GM19372 (cell line): ENCODE data around the gene ACVRL1.

Experiments used
- ATAC-seq: cut with Tn5 transposase; IDR thresholded peaks from one replicate; pipeline ENCODE4 v1.9.1; 2021; ENCODE audit warnings: mild to moderate bottlenecking, low read depth, moderate library complexity; ENCODE audit not compliant: unreplicated experiment

ACVRL1 gene

GRCh38 chr12:51954561-51955361 is 47.5 kb downstream of the ACVRL1 start:
- no peak for ATAC-seq

DNA sequence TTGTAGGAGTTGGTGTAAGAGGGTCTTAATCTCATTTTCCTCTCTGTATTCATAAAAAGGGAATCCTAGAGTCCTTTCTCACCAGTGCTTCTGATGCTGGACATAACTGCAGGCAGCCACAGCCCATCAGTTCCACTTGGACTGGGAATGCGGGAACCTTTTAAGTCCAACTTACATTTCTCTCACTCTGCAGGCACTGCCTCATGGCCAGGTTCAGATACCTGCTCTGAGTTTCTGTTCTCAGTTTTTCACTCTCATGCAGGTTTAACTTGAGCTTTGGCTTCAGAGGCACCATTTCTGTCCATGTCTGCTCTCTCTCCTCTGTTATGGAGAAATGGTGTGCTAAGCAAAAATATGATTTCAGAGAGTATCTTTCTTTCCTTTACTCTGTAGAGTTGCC is 48.4 kb downstream of the ACVRL1 start:
- ATAC-seq, result no peak

DNA sequence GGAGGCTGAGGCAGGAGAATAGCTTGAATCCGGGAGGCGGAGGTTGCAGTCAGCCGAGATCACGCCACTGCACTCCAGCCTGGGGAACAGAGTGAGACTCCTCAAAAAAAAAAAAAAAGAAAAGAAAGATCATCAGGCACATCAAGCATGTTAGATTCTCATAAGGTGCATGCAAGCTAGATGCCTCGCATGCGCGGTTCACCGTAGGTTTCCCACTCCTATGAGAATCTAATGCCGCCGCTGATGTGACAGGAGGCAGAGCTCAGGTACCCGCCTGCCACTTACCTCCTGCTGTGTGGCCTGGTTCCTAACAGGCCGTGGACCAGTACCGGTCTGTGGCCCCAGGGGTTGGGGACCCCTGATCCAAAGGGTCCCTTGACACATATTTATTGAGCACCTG is 51.2 kb downstream of the ACVRL1 start:
- ATAC-seq, result no peak

GRCh38 chr12:51959211-51959610 is 51.9 kb downstream of the ACVRL1 start:
- ATAC-seq, result no peak

GRCh38 chr12:51959921-51960320 is 52.6 kb downstream of the ACVRL1 start:
- no peak for ATAC-seq

DNA sequence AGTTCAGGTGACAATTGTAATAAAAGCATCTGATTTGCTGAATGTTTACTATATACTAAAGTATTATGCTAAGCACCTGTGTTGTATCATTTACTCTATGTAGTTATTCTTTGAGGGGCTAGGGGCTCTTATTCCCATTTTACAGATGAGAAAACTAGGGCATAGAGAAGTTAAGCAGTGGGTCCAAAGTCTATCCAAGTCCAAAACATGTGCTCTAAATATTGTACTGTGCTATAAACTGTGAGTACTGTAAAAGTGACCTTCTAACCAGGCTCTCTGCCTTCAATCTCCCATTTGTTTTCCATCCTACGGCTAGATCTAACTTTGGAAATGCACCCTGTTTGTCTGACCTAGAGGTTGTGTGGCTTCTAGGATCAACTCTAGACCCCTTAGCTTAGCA is 53.2 kb downstream of the ACVRL1 start:
- no peak for ATAC-seq

DNA sequence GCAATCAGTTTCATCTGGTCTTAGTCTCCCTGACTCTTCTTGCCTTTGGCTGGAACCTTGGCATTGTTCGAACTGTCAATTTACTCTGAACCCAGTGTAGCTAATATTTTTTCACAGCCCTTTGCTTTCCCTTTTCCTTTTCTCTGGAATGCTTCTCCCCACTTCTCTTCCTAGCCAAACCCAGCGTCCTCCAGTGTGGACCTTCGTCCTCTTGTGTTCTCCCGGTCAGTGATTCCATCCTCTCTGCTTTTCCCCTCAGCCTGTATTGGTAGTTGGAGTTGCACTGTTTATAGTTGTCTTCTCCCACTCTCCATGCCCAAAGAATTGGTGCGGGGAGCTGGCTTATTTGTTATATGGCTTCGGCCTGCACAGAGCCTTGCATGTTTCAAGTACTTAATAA is 53.6 kb downstream of the ACVRL1 start:
- no peak for ATAC-seq

- ATAC-seq, result no peak
Measured at GRCh38 chr12:51961834-51962233, 54.5 kb downstream of the ACVRL1 start.

- ATAC-seq, result no peak
Measured at GRCh38 chr12:51962737-51963136, 55.4 kb downstream of the ACVRL1 start.

GRCh38 chr12:51963477-51963876 is 56.2 kb downstream of the ACVRL1 start:
- no peak for ATAC-seq

- no peak for ATAC-seq
Measured at GRCh38 chr12:51969643-51970042, 62.3 kb downstream of the ACVRL1 start.

DNA sequence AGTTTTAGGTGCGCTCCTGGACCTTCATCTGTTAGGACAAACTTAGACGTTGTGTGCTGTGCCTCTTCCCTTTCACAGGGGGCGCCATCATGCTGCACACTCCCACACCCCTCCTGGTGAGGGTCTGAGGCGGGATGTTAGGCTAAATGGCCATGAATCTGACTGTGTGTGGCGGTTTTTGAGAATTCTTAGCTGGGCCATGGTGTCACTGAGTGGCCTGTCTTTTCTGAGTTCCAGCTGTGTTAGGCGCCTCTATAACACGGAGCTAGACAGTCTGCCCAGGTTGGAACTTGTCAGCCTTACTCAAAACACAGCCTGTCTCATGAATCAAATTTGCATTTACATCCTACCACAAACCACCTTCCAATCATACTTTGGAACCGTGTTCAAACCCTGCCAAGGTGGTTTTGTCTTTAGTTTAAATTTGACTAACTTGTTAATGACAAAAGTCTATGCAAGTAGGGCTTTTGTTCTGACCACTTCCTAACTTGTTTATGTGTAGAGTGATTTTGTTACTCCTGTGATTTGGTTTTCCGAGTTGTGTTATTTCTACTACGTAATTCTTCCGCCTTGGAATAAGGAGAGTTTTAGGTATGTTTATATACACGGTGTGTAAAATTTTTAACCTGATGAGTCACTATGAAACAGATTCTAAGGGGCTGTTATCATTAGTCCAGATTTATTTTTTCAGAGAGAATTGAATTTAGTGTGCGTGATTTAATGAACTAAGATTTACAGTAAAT is 63.8 kb downstream of the ACVRL1 start:
- peak; percentile 80 for ATAC-seq

GRCh38 chr12:51971679-51972421 is 64.5 kb downstream of the ACVRL1 start:
- no peak for ATAC-seq

DNA sequence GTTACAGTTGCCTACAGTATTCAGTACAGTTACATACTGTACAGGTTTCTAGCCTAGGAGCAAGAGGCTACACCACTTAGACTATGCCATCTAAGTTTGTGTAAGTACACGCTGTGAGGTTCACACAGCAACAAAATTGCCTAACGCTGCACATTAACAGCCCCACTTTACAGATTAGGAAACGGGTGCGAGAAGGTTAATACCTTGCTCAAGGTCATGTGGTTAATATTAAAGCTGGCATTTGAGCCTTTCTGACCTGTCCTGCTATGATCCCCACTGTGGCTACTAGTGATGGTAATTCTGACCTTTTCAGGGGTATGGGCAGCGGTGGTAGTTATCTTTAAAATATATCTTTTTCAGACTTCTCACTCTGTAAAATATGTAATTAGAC is 65.1 kb downstream of the ACVRL1 start:
- no peak for ATAC-seq

GRCh38 chr12:51972849-51973273 is 65.6 kb downstream of the ACVRL1 start:
- no peak for ATAC-seq
